ENCODE data around the gene FAM177B. TPM values are rescaled to one million over a fixed set of nuclear protein-coding genes. Genes with fewer than 3 reads are reported as not detected.

The FAM177B gene
- total RNA-seq, 1 donor, result not detected

DNA sequence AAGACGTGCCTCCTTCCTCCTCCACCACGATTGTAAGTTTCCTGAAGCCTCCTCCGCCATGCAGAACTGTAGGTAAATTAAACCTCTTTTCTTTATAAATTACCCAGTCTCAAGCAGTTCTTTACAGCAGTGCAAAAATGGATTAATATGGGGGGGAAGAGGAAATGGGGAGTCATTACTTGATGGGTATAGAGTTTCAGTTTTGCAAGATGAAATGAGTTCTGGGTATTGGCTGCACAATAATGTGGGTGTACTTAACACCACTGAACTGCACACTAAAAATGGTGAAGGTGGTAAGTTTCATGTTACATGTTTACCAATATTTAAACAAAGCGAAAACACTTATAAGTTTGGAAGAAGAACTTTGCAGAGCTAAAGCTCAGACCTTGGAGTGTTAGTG, 53.5 kb downstream of the FAM177B start:
- no peak overlapping the region for H3K4me3 ChIP-seq (ENCODE audit: low read depth, low read length)
- TF ChIP-seq, protein P1, sequence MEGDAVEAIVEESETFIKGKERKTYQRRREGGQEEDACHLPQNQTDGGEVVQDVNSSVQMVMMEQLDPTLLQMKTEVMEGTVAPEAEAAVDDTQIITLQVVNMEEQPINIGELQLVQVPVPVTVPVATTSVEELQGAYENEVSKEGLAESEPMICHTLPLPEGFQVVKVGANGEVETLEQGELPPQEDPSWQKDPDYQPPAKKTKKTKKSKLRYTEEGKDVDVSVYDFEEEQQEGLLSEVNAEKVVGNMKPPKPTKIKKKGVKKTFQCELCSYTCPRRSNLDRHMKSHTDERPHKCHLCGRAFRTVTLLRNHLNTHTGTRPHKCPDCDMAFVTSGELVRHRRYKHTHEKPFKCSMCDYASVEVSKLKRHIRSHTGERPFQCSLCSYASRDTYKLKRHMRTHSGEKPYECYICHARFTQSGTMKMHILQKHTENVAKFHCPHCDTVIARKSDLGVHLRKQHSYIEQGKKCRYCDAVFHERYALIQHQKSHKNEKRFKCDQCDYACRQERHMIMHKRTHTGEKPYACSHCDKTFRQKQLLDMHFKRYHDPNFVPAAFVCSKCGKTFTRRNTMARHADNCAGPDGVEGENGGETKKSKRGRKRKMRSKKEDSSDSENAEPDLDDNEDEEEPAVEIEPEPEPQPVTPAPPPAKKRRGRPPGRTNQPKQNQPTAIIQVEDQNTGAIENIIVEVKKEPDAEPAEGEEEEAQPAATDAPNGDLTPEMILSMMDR (IDR thresholded peaks at IDR 0.05; ENCODE audit: insufficient read depth, low read depth, low read length), result no peak
- DNase-seq (ENCODE audit: low read depth), result no peak

DNA sequence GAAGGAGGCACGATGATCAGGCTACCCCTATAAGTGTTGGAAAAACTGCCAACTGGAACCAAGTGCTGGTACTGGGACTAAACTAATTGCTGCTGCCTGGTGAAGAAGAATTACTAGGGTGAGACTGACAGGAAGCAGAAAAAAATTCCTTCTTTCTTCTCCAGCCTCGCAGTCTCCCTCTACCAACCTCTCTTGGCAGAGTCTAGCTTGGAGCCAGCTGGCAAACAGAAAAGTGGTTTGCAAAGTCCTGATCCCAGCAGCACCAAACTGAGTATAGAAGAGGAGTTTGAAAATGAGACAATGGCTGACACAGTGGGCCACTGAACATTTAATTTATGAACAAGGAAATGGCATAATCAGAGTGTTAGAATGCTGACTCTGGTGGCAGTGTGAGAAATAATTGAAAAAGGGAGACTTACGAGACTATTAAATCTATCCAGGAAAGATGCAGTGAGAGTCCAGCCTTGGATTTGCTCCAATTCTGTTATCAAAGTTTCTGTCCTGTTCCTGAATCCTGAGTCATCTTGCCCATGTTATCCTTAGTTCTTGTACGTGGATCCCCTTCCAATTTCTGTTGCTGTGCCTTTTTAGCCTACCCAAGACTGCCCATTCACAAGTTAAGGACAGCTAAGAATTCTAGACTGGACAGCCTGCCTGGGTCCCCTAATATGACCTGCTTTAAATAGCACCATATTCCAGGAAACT, 54.2 kb downstream of the FAM177B start:
- TF ChIP-seq, protein P1 (IDR thresholded peaks at IDR 0.05; ENCODE audit: insufficient read depth, low read depth, low read length), result no peak

DNA sequence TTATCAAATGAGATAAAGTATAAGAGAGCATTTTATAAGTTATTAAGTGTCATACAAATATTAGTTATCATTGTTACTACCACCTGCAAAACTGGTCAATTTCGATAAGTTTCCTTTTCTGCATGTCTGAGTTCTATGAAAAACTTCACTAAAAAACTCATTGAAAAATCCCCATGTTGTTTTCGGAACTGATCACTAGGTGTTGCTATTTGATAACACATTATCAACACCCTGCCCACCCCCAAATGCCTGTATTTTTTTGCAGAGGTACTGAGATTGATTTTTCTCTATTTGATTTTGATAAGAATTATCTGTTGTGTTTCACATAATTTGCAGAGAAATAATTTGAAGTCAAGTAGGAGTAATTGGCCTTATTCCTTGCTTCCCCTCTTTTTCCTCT, 55.7 kb downstream of the FAM177B start:
- peak; percentile 46 for DNase-seq (ENCODE audit: low read depth)
- TF ChIP-seq, protein P1 (IDR thresholded peaks at IDR 0.05; ENCODE audit: insufficient read depth, low read depth, low read length), result peak; percentile 57

More for the DNA sequence above, 54.2 kb downstream of the FAM177B start:
- peak; percentile 12 for DNase-seq (ENCODE audit: low read depth)
- no peak overlapping the region for H3K4me3 ChIP-seq (ENCODE audit: low read depth, low read length)

GRCh38 chr1:222794656-222795474, 57.9 kb downstream of the FAM177B start:
- peak; percentile 21 for DNase-seq (ENCODE audit: low read depth)
- H3K4me3 ChIP-seq (ENCODE audit: low read depth, low read length), result no peak overlapping the region
- TF ChIP-seq, protein P1 (IDR thresholded peaks at IDR 0.05; ENCODE audit: insufficient read depth, low read depth, low read length), result peak; percentile 33

More for the DNA sequence above, 55.7 kb downstream of the FAM177B start:
- H3K4me3 ChIP-seq (ENCODE audit: low read depth, low read length), result no peak overlapping the region

GRCh38 chr1:222798116-222798515, 61.1 kb downstream of the FAM177B start:
- DNase-seq (ENCODE audit: low read depth), result peak; percentile 27
- no peak overlapping the region for H3K4me3 ChIP-seq (ENCODE audit: low read depth, low read length)
- TF ChIP-seq, protein P1 (IDR thresholded peaks at IDR 0.05; ENCODE audit: insufficient read depth, low read depth, low read length), result no peak

DNA sequence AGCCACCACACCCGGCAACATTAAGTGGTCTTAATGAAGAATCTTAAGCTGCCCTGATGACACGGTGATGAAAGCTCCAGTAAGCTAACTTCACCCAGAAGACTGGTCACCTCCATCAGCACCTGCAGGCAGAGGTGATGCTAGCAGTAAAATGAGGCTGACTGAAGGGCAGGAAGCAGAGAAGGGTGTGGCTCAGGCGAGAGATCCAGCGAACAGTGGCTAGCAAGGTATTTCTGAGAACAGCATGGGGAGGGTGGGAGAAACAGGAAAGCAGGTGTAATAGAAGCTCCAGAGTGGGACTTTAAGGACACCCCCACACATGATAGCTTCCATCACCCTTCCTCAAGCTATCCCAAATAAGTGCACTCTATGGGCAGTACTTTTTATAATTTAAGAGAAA, 62.0 kb downstream of the FAM177B start:
- TF ChIP-seq, protein P1 (IDR thresholded peaks at IDR 0.05; ENCODE audit: insufficient read depth, low read depth, low read length), result no peak
- H3K4me3 ChIP-seq (ENCODE audit: low read depth, low read length), result no peak overlapping the region
- DNase-seq (ENCODE audit: low read depth), result no peak

Other genes with a start within 250 kb of the FAM177B start
- gene HHIPL2, start 189.1 kb upstream of the FAM177B start, total RNA-seq, result not detected in 2 replicates
- 7.1 and 15.5 TPM in 2 replicates for gene TAF1A, start 147.3 kb upstream of the FAM177B start, total RNA-seq
- gene MIA3, start 119.1 kb upstream of the FAM177B start, total RNA-seq, result 44.5 and 54.0 TPM in 2 replicates
- gene AIDA, start 24.7 kb upstream of the FAM177B start, total RNA-seq, result 39.3 and 48.4 TPM in 2 replicates
- gene BROX, start 24.6 kb upstream of the FAM177B start, total RNA-seq, result 72.2 and 92.0 TPM in 2 replicates
- gene DISP1, start 77.8 kb downstream of the FAM177B start, total RNA-seq, result 3.5 and 4.2 TPM in 2 replicates